GM21360 (cell line): ENCODE data around the gene CANX.

Experiments
- ATAC-seq: cut with Tn5 transposase; IDR thresholded peaks from one replicate; pipeline ENCODE4 v1.9.1; 2021; ENCODE audit warnings: mild to moderate bottlenecking, moderate library complexity; ENCODE audit not compliant: unreplicated experiment

The CANX gene

DNA sequence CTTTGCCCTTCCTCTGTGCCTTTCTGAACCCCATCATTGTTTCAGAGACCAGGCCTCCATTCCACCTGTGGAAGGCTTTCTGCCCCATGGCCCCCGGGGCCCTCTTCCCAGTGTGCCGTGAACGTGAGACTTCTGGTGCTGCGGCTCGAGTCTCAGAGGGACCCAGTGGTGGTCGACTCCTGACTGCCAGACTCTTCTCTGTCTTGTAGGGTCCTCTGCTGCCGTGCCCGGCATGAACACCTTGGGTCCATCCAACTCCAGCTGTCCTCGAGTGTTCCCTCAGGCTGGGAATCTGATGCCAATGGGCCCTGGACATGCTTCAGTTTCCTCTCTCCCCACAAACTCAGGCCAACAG, 74.9 kb downstream of the CANX start:
- ATAC-seq, result no peak

- no peak for ATAC-seq
Measured at GRCh38 chr5:179774442-179774841, 75.7 kb downstream of the CANX start.

DNA sequence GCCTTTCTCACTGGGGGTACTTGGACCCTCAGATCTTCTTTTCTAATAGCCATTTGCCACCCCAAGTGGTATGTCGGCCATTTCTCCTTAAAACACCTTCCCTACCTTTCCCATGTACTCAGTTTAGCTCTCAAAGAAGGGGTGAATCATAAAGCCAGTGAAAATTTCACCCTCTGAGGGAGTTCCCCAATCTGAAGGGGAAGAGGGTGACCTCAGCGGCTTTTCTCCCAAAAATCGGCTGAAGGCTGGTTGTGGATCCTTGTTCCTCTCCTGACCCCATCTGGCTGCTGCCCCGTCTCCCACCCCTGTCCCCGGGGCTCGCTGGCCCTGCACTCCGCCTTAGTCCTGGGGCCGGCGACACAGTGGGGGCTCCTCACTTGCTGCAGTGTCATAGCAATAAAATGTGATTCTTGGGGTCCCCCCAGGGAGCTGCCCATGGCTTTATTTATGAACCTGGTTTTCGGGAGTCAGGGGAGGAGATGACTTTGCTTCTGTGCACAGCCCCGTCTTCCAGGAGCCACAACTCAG, 77.7 kb downstream of the CANX start:
- no peak for ATAC-seq

DNA sequence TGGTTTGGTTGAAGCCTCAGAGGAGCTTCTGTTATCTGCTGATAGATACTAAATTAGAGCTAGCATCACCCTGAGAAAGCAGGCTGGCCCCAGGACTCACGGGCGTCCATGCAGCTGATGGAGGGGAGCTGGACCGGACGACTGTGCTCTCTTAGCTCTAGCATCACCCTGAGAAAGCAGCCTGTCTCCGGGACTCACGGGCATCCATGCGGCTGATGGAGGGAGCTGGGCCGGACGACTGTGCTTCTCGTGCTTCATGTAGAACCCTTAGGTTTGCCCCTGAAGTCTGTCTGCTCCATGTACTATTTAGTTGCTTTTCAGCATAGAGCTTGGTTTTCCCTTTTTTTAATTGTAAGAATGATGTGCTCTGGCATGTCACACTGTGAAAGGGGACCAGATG, 78.7 kb downstream of the CANX start:
- ATAC-seq, result no peak

- no peak for ATAC-seq
Measured at GRCh38 chr5:179777909-179778308, 79.1 kb downstream of the CANX start.

DNA sequence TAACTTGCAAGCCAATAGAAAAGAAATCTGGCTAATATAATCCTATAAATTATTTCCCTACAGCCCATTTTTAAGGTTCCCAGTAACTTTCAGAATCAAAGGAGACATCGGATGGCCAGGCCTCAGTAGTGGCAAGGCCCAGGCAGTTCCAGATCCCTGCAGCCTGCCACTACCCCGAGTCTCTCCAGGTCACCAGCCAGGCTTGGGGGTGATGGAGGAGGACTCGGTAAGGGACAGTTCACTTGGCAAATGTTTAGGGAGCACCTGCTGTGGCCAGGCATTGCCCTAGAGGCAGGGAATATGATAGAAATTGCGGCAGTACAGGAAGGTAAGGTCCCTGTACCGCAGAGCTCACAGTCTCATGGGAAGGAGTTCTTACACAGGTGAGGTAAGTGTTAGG, 79.8 kb downstream of the CANX start:
- ATAC-seq, result no peak

DNA sequence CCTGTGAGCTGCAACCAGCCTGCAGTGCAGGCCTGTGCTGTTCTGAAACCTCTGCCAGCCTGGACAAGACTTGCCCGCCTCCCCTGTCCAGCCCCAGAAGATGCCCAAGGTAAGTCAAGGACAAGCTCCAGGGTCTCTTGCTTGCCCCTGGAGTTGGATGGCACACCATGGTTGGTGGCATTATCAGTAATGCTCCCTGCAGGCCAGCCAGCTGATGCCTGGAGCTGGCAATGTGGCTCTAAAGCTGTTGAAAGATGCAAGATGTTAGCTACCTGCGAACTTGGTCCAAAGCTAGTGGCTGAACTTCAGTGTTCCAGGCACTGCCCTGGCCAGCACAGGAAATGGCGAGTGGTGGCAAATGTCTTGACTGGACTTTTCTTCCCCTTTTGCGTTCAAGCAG, 81.1 kb downstream of the CANX start:
- no peak for ATAC-seq

DNA sequence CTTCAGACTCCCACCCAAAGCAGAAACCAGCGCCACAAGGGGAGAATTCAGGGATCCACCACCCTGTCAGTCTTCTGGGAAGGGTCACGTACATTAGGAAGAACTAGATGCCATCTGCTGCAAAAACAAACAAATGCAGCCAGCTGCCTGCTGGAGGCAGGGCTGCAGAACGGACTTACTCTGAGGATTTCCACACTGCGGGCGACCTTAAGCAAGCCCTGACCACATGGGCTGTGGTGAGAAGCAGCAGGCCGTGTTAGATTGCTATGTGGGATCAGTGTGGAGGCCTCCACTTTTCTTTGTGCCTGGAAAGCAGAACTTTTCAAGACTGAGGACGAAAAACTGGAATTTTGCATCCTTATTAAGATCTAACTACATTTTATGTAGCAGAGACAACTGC, 81.6 kb downstream of the CANX start:
- ATAC-seq, result no peak
